PFSK-1 (cell line): Measurements from ENCODE around the gene LONP2.

Source experiments
- POLR2AphosphoS5 ChIP-seq: IDR thresholded peaks from 2 replicates; pipeline ENCODE4 v1.6.1; 2012; ENCODE audit warnings: low read depth, mild to moderate bottlenecking, control low read depth, low read length, moderate library complexity
- SIN3A ChIP-seq: IDR thresholded peaks from 2 replicates; pipeline ENCODE4 v1.6.1; 2012; ENCODE audit warnings: mild to moderate bottlenecking, low read length, moderate library complexity, borderline replicate concordance; ENCODE audit not compliant: insufficient read depth
- TAF1 ChIP-seq: IDR thresholded peaks from 2 replicates; pipeline ENCODE4 v1.6.1; 2012; ENCODE audit warnings: low read length, control low read depth, borderline replicate concordance; ENCODE audit not compliant: insufficient read depth
- TF ChIP-seq, protein P1 (sequence below), 2 experiments: IDR thresholded peaks; 2 replicates each; pipeline versions ENCODE4 v1.6.1 to v1.8.0; 2011 to 2012; ENCODE audit warnings: low read depth in 2 of 2, low read length in 2 of 2, control low read depth in 1 of 2, inconsistent platforms in 1 of 2, mild to moderate bottlenecking in 1 of 2, moderate library complexity in 1 of 2; ENCODE audit not compliant: insufficient read depth in 1 of 2

DNA sequence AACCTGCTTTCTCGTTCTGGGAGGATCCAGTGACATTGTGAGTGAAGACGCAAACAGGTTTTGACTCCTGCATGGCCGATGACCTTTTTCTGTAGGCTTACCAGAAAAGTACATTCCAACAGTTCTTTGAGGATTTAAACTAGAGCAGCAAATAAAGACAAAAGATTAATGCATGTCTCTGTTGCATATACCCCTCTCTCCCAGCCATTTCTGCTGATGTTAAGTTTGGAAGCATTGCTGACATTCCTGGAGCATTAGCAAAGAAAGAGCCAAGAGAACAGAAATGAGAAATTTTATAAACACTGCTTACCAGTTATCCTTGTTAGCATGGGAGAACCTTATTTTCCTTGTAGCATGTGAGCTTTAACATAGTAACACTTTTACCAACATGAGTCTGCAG lies 91.9 kb downstream of the LONP2 start:
- TF ChIP-seq SIN3A (no peak), POLR2AphosphoS5 (no peak), TAF1 (no peak)
- TF ChIP-seq, protein P1, sequence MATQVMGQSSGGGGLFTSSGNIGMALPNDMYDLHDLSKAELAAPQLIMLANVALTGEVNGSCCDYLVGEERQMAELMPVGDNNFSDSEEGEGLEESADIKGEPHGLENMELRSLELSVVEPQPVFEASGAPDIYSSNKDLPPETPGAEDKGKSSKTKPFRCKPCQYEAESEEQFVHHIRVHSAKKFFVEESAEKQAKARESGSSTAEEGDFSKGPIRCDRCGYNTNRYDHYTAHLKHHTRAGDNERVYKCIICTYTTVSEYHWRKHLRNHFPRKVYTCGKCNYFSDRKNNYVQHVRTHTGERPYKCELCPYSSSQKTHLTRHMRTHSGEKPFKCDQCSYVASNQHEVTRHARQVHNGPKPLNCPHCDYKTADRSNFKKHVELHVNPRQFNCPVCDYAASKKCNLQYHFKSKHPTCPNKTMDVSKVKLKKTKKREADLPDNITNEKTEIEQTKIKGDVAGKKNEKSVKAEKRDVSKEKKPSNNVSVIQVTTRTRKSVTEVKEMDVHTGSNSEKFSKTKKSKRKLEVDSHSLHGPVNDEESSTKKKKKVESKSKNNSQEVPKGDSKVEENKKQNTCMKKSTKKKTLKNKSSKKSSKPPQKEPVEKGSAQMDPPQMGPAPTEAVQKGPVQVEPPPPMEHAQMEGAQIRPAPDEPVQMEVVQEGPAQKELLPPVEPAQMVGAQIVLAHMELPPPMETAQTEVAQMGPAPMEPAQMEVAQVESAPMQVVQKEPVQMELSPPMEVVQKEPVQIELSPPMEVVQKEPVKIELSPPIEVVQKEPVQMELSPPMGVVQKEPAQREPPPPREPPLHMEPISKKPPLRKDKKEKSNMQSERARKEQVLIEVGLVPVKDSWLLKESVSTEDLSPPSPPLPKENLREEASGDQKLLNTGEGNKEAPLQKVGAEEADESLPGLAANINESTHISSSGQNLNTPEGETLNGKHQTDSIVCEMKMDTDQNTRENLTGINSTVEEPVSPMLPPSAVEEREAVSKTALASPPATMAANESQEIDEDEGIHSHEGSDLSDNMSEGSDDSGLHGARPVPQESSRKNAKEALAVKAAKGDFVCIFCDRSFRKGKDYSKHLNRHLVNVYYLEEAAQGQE (IDR thresholded peaks at IDR 0.05; ENCODE audit: insufficient read depth in 1 of 2, low read depth in 2 of 2, low read length in 2 of 2) = no peak
